Spleen (tissue), 11 donors: ENCODE measurements around the gene KANSL3. TPM values are rescaled to one million over a fixed set of nuclear protein-coding genes. Genes with fewer than 3 reads are reported as not detected.

ENCODE experiments used
- DNase-seq: peaks from one replicate; pipeline ENCODE4 v3.0.0-alpha.2; 2020
- H3K27ac ChIP-seq, 8 donors: fragments of 200-600 bp; sonication (generic) in 7 of 8; 1 replicate in 4 of 8; 2 replicates in 4 of 8; pipeline versions ENCODE4 v1.5.0 to v1.8.0; 2016 to 2021; ENCODE audit warnings: inconsistent platforms in 4 of 8, mild to moderate bottlenecking in 4 of 8, moderate library complexity in 1 of 8
- H3K27me3 ChIP-seq, 7 donors: fragments of 200-600 bp; sonication (generic) in 6 of 7; replicated peaks in 1 of 7; 1 replicate in 4 of 7; 2 replicates in 3 of 7; pipeline versions ENCODE4 v1.5.0 to v1.8.0; 2016 to 2021; ENCODE audit warnings: inconsistent platforms in 3 of 7, mild to moderate bottlenecking in 1 of 7
- H3K36me3 ChIP-seq, 6 donors: fragments of 200-600 bp; sonication (generic) in 5 of 6; 1 replicate in 4 of 6; 2 replicates in 2 of 6; pipeline versions ENCODE4 v1.5.0 to v1.8.0; 2016 to 2021; ENCODE audit warnings: inconsistent platforms in 2 of 6
- H3K4me1 ChIP-seq, 6 donors: fragments of 200-600 bp; sonication (generic) in 5 of 6; 1 replicate in 3 of 6; 2 replicates in 3 of 6; pipeline versions ENCODE4 v1.5.0 to v1.8.0; 2016 to 2021; ENCODE audit warnings: inconsistent platforms in 3 of 6
- H3K4me3 ChIP-seq, 8 donors: fragments of 200-600 bp; sonication (generic) in 7 of 8; 1 replicate in 4 of 8; 2 replicates in 4 of 8; pipeline versions ENCODE4 v1.5.0 to v1.8.0; 2016 to 2021; ENCODE audit warnings: inconsistent platforms in 4 of 8, mild to moderate bottlenecking in 4 of 8, moderate library complexity in 2 of 8
- H3K9me3 ChIP-seq, 8 donors: fragments of 200-600 bp; sonication (generic) in 7 of 8; 1 replicate in 4 of 8; 2 replicates in 4 of 8; pipeline versions ENCODE4 v1.5.0 to v1.8.0; 2016 to 2021; ENCODE audit warnings: inconsistent platforms in 4 of 8
- POLR2A ChIP-seq, 3 donors: fragments of 450-650 bp; IDR thresholded peaks; one replicate each; pipeline ENCODE4 v1.5.1; 2017; ENCODE audit warnings: antibody characterized with exemption in 3 of 3, mild to moderate bottlenecking in 1 of 3
- POLR2AphosphoS5 ChIP-seq, 3 donors: sonication (generic); formaldehyde crosslinking; IDR thresholded peaks; one replicate each; pipeline ENCODE4 v1.5.1; 2017; ENCODE audit warnings: antibody characterized with exemption in 3 of 3
- WGBS, 5 donors: extraction: QIAGEN DNeasy Blood & Tissue Kit in 3 of 5; methylation state at CpG; one replicate each; pipeline versions ENCODE4 v1.1.5 to v1.1.7; 2013 to 2018; 5-methylcytosine and 5-hydroxymethylcytosine counted together
- intact Hi-C: fragments of 100-400 bp; cut with DNase I; formaldehyde crosslinking; loops from one replicate; pipeline ENCODE4 v1.15.0; 2023; ENCODE audit warnings: low total_unique reads
- polyA plus RNA-seq, 3 donors: library from polyadenylated mRNA; stranded (reverse); fragments of 200-250 nt; gene quantifications; one replicate each; pipeline ENCODE4 v1.2.1, GENCODE V29; 2013
- total RNA-seq, 7 donors: library from RNA; depleted of rRNA in 3 of 7; stranded (reverse); fragments of >200 nt in 3 of 7; fragmentation: NEBNext Ultra II Directional in 4 of 7; extraction: Animal tissue kit (Norgen Biotek cat#: 25700) in 4 of 7; gene quantifications; one replicate each; pipeline versions ENCODE4 v1.1.0 to v1.2.1, GENCODE V29; 2016 to 2021
- TF ChIP-seq, protein P1 (sequence below), 11 experiments: fragments of 200-600 bp in 7 of 11; fragments of 450-650 bp in 4 of 11; sonication (generic) in 4 of 11; IDR thresholded peaks in 8 of 11; conservative IDR thresholded peaks in 3 of 11; 1 replicate in 7 of 11; 2 replicates in 4 of 11; pipeline versions ENCODE4 v1.4.0 to v1.8.0; 2016 to 2021; ENCODE audit warnings: antibody characterized with exemption in 11 of 11, inconsistent platforms in 4 of 11, mild to moderate bottlenecking in 1 of 11
- donor health status: healthy with polysubstance abuse.
- donor health status: DM: no; HTN: no; CAD: no; lungs with moderate emphysema.
- donor health status: DM: no; HTN: no; CAD: no.
- donor health status: Bipolar disorder and iron deficiency.
- donor health status: healthy.
- donor health status: DM: no; HTN: no; CAD: no.
- donor health status: DM: yes; HTN: yes; CAD: no.

KANSL3 gene
- total and polyA plus RNA-seq, 10 donors, result 10.3 to 59.6 (median 48.6) TPM

GRCh38 chr2:96663829-96664228, 25.7 kb upstream of the KANSL3 start:
- DNase-seq, result no peak
- TF ChIP-seq, protein P1, sequence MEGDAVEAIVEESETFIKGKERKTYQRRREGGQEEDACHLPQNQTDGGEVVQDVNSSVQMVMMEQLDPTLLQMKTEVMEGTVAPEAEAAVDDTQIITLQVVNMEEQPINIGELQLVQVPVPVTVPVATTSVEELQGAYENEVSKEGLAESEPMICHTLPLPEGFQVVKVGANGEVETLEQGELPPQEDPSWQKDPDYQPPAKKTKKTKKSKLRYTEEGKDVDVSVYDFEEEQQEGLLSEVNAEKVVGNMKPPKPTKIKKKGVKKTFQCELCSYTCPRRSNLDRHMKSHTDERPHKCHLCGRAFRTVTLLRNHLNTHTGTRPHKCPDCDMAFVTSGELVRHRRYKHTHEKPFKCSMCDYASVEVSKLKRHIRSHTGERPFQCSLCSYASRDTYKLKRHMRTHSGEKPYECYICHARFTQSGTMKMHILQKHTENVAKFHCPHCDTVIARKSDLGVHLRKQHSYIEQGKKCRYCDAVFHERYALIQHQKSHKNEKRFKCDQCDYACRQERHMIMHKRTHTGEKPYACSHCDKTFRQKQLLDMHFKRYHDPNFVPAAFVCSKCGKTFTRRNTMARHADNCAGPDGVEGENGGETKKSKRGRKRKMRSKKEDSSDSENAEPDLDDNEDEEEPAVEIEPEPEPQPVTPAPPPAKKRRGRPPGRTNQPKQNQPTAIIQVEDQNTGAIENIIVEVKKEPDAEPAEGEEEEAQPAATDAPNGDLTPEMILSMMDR (IDR thresholded peaks at IDR 0.05 in 8 of 11, conservative IDR thresholded peaks at IDR 0.05 in 3 of 11), result no peak
- TF ChIP-seq POLR2AphosphoS5 (IDR thresholded peaks at IDR 0.05) (no peak), POLR2A (IDR thresholded peaks at IDR 0.05) (no peak)
- Histone ChIP-seq H3K27me3 (no peaks in the 10 kb centered on the region), H3K4me3 (no peak overlapping the region), H3K9me3 (peaks cover 0 to 6% (median 0%) of the 10 kb centered on the region in 8 donors), H3K4me1 (peaks cover 0 to 8% (median 0%) of the 10 kb centered on the region in 6 donors), H3K36me3 (no peaks in the 10 kb centered on the region), H3K27ac (no peak overlapping the region)
- WGBS, 5 donors, result 83 to 94% (median 92%) methylated on average over 7 of the region's 7 CpGs
- intact Hi-C loops, result no loop called here

DNA sequence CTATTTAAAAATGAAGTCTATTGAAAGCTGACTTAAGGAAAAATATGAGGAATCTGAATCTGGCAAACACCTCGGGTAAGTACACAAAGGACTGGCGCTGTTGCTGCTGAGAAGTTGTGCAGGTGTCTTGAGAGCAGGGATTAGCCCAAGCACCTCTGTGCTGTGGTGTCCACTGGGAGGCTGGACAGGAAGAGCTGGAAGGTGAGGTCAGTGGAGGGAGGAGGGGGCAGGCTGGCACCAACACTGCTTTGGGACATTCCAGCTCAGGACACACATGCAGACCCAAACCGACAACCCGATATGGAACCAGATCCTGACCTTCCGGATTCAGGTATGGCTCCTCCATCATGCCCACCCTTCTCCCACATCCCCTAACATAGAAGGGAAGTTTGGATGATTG, 25.1 kb upstream of the KANSL3 start:
- 85 to 98% (median 95%) methylated on average over 5 of the region's 5 CpGs for WGBS, 5 donors
- Histone ChIP-seq H3K36me3 (no peaks in the 10 kb centered on the region), H3K4me3 (no peak overlapping the region), H3K27ac (no peak overlapping the region), H3K27me3 (no peaks in the 10 kb centered on the region), H3K4me1 (peaks cover 0 to 8% (median 0%) of the 10 kb centered on the region in 6 donors), H3K9me3 (peaks cover 0 to 6% (median 0%) of the 10 kb centered on the region in 8 donors)
- intact Hi-C loops, result no loop called here
- TF ChIP-seq POLR2AphosphoS5 (IDR thresholded peaks at IDR 0.05) (no peak), POLR2A (IDR thresholded peaks at IDR 0.05) (no peak)
- TF ChIP-seq, protein P1 (IDR thresholded peaks at IDR 0.05 in 8 of 11, conservative IDR thresholded peaks at IDR 0.05 in 3 of 11), result no peak
- DNase-seq, result no peak

GRCh38 chr2:96662360-96662759, 24.2 kb upstream of the KANSL3 start:
- intact Hi-C loops, result no loop called here
- DNase-seq, result no peak
- Histone ChIP-seq H3K36me3 (no peaks in the 10 kb centered on the region), H3K4me3 (no peak overlapping the region), H3K9me3 (peaks cover 0 to 6% (median 0%) of the 10 kb centered on the region in 8 donors), H3K4me1 (peaks cover 0 to 8% (median 0%) of the 10 kb centered on the region in 6 donors), H3K27ac (no peak overlapping the region), H3K27me3 (no peaks in the 10 kb centered on the region)
- TF ChIP-seq, protein P1 (IDR thresholded peaks at IDR 0.05 in 8 of 11, conservative IDR thresholded peaks at IDR 0.05 in 3 of 11), result no peak
- no peak for TF ChIP-seq POLR2A (IDR thresholded peaks at IDR 0.05)
- TF ChIP-seq POLR2AphosphoS5 (IDR thresholded peaks at IDR 0.05), result no peak
- WGBS, 5 donors, result 92 to 95% (median 93%) methylated on average over 9 of the region's 9 CpGs

DNA sequence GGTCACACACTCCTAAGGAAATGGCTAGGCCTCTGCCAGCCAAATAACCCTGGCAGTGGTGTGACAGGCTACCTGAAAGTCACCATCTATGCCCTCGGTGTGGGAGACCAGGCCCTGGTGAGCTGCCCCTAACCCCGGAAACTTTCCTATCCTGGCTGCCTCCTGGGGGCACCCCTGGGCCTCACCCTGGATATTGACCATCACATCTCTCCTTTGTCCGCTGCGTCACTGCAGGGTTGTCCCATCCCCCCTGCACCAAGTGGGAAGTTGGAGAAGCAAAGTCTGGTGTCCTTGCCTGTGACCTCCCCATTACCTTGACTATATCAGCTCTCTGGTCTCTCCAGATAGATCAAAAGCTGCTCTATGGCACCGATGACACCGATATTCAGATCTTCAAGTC, 23.2 kb upstream of the KANSL3 start:
- WGBS, 5 donors, result 90 to 98% (median 93%) methylated on average over 6 of the region's 6 CpGs
- DNase-seq, result no peak
- no peak overlapping the region for H3K4me3 ChIP-seq
- H3K9me3 ChIP-seq, result peaks cover 0 to 6% (median 0%) of the 10 kb centered on the region in 8 donors
- intact Hi-C loops, result no loop called here
- no peak for TF ChIP-seq POLR2AphosphoS5 (IDR thresholded peaks at IDR 0.05)
- TF ChIP-seq, protein P1 (IDR thresholded peaks at IDR 0.05 in 8 of 11, conservative IDR thresholded peaks at IDR 0.05 in 3 of 11), result no peak
- no peak for TF ChIP-seq POLR2A (IDR thresholded peaks at IDR 0.05)
- H3K27ac ChIP-seq, result no peak overlapping the region
- peaks cover 0 to 8% (median 2%) of the 10 kb centered on the region in 6 donors for H3K4me1 ChIP-seq
- no peaks in the 10 kb centered on the region for H3K36me3 ChIP-seq
- no peaks in the 10 kb centered on the region for H3K27me3 ChIP-seq
